ENCODE results near the gene SLC1A2.
A peak's percentile ranks its signal among the peaks of the same experiment; 100 is the strongest.

- TF ChIP-seq CTCF (IDR thresholded peaks at IDR 0.05): no peak
- no peak for TF ChIP-seq EP300 (IDR thresholded peaks at IDR 0.05)
- peak in 1 of 2 donors; percentile 62 for TF ChIP-seq POLR2AphosphoS5 (IDR thresholded peaks at IDR 0.05)
- TF ChIP-seq POLR2A (IDR thresholded peaks at IDR 0.05; ENCODE audit: low read depth): no peak
Measured at GRCh38 chr11:35232891-35233330, 186.4 kb downstream of the SLC1A2 start.
